ENCODE measurements around the gene POLG2. TPM values are rescaled to one million over a fixed set of nuclear protein-coding genes. Genes with fewer than 3 reads are reported as not detected.

POLG2 gene
- polyA plus RNA-seq, 1 donor from 2014 or later = 16.9 TPM

DNA sequence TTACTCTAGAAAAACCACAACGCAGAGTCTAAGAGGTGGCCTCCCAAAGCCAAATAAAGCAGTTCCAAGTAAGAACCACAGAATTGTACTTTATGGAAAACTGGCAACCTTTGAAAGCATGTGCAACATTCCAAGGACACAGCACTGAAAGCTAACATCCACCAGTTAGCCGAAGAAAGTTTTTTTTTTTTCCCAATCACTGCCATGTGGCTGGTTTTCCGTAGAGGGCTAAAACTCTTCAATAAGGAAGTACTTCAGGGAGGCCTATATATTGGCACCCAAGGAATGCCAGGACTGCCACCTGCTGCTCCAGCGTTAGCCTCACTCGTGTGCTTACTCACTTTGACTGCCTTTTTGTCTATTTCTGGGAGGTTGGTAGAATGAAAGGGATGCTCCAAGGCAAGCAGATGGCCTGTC is 35.1 kb upstream of the POLG2 start:
- Histone ChIP-seq H3K4me3 (ENCODE audit: low read length) (no peak overlapping the region), H3K9me2 (ENCODE audit: insufficient read depth, low read length) (no peaks in the 10 kb centered on the region), H3K4me2 (ENCODE audit: low read length) (no peak overlapping the region), H2AFZ (ENCODE audit: low read depth, low read length) (no peak overlapping the region), H3K9ac (ENCODE audit: low read length) (no peak overlapping the region), H3K27me3 (ENCODE audit: insufficient read depth, low read depth, low read length) (no peaks in the 10 kb centered on the region), H3K79me2 (replicated peaks; ENCODE audit: insufficient read depth, low read length) (no peaks in the 10 kb centered on the region), H4K20me1 (ENCODE audit: insufficient read depth) (no peaks in the 10 kb centered on the region), H3K9me3 (ENCODE audit: low read length) (no peaks in the 10 kb centered on the region), H3K36me3 (ENCODE audit: insufficient read depth, low read length) (peaks cover 15% of the 10 kb centered on the region), H3F3A (ENCODE audit: insufficient read depth, low read length, poor library complexity, severe bottlenecking) (no peaks in the 10 kb centered on the region), H3K27ac (ENCODE audit: low read length) (no peak overlapping the region)
- TF ChIP-seq RAD21 (conservative IDR thresholded peaks at IDR 0.05) = no peak
- TF ChIP-seq, protein P1, sequence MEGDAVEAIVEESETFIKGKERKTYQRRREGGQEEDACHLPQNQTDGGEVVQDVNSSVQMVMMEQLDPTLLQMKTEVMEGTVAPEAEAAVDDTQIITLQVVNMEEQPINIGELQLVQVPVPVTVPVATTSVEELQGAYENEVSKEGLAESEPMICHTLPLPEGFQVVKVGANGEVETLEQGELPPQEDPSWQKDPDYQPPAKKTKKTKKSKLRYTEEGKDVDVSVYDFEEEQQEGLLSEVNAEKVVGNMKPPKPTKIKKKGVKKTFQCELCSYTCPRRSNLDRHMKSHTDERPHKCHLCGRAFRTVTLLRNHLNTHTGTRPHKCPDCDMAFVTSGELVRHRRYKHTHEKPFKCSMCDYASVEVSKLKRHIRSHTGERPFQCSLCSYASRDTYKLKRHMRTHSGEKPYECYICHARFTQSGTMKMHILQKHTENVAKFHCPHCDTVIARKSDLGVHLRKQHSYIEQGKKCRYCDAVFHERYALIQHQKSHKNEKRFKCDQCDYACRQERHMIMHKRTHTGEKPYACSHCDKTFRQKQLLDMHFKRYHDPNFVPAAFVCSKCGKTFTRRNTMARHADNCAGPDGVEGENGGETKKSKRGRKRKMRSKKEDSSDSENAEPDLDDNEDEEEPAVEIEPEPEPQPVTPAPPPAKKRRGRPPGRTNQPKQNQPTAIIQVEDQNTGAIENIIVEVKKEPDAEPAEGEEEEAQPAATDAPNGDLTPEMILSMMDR (IDR thresholded peaks at IDR 0.05; ENCODE audit: poor library complexity, severe bottlenecking) = no peak
- no peak for TF ChIP-seq TAF1 (IDR thresholded peaks at IDR 0.05; ENCODE audit: low read depth)
- TF ChIP-seq EP300 (conservative IDR thresholded peaks at IDR 0.05; ENCODE audit: poor library complexity, severe bottlenecking) = no peak
- no peak for TF ChIP-seq SMC3 (conservative IDR thresholded peaks at IDR 0.05; ENCODE audit: poor library complexity)
- TF ChIP-seq, protein P2, sequence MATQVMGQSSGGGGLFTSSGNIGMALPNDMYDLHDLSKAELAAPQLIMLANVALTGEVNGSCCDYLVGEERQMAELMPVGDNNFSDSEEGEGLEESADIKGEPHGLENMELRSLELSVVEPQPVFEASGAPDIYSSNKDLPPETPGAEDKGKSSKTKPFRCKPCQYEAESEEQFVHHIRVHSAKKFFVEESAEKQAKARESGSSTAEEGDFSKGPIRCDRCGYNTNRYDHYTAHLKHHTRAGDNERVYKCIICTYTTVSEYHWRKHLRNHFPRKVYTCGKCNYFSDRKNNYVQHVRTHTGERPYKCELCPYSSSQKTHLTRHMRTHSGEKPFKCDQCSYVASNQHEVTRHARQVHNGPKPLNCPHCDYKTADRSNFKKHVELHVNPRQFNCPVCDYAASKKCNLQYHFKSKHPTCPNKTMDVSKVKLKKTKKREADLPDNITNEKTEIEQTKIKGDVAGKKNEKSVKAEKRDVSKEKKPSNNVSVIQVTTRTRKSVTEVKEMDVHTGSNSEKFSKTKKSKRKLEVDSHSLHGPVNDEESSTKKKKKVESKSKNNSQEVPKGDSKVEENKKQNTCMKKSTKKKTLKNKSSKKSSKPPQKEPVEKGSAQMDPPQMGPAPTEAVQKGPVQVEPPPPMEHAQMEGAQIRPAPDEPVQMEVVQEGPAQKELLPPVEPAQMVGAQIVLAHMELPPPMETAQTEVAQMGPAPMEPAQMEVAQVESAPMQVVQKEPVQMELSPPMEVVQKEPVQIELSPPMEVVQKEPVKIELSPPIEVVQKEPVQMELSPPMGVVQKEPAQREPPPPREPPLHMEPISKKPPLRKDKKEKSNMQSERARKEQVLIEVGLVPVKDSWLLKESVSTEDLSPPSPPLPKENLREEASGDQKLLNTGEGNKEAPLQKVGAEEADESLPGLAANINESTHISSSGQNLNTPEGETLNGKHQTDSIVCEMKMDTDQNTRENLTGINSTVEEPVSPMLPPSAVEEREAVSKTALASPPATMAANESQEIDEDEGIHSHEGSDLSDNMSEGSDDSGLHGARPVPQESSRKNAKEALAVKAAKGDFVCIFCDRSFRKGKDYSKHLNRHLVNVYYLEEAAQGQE (IDR thresholded peaks at IDR 0.05; ENCODE audit: borderline replicate concordance) = no peak
- TF ChIP-seq POLR2AphosphoS5 (IDR thresholded peaks at IDR 0.05) = no peak
- no peak for TF ChIP-seq MXI1 (conservative IDR thresholded peaks at IDR 0.05; ENCODE audit: poor library complexity, severe bottlenecking)
- no peak for TF ChIP-seq EZH2 (IDR thresholded peaks at IDR 0.05; ENCODE audit: borderline replicate concordance, insufficient read depth, low read length, poor library complexity, severe bottlenecking)

DNA sequence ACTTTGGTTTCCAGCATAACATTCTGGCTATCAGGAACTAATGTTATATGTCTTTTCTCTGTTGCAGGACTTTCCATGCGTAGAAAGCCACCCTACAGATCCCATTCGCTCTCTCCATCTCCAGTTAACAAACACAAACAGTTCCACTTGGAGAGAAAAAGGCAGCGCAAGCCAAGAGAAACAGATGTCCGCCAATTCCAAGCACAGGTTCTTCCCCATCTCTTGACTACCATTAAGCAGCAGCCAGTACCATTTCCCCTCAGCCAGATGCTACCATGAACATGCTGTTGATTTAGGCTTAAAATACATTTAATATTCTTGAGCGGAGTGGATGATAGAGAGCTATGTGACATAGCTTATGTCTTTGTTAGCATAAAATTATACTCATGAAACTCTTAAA is 32.4 kb upstream of the POLG2 start:
- peaks cover 3% of the 10 kb centered on the region for H4K20me1 ChIP-seq (ENCODE audit: insufficient read depth)
- H3K9ac ChIP-seq (ENCODE audit: low read length) = no peak overlapping the region
- H3K9me3 ChIP-seq (ENCODE audit: low read length) = no peaks in the 10 kb centered on the region
- peaks cover 9% of the 10 kb centered on the region for H3K36me3 ChIP-seq (ENCODE audit: insufficient read depth, low read length)
- H3K9me2 ChIP-seq (ENCODE audit: insufficient read depth, low read length) = no peaks in the 10 kb centered on the region
- no peaks in the 10 kb centered on the region for H3K79me2 ChIP-seq (replicated peaks; ENCODE audit: insufficient read depth, low read length)
- H3K4me3 ChIP-seq (ENCODE audit: low read length) = no peak overlapping the region
- no peaks in the 10 kb centered on the region for H3F3A ChIP-seq (ENCODE audit: insufficient read depth, low read length, poor library complexity, severe bottlenecking)
- no peak overlapping the region for H2AFZ ChIP-seq (ENCODE audit: low read depth, low read length)
- no peak overlapping the region for H3K27ac ChIP-seq (ENCODE audit: low read length)
- TF ChIP-seq SMC3 (conservative IDR thresholded peaks at IDR 0.05; ENCODE audit: poor library complexity) (no peak), TAF1 (IDR thresholded peaks at IDR 0.05; ENCODE audit: low read depth) (no peak), EZH2 (IDR thresholded peaks at IDR 0.05; ENCODE audit: borderline replicate concordance, insufficient read depth, low read length, poor library complexity, severe bottlenecking) (no peak), POLR2AphosphoS5 (IDR thresholded peaks at IDR 0.05) (no peak), RAD21 (conservative IDR thresholded peaks at IDR 0.05) (no peak), MXI1 (conservative IDR thresholded peaks at IDR 0.05; ENCODE audit: poor library complexity, severe bottlenecking) (no peak), EP300 (conservative IDR thresholded peaks at IDR 0.05; ENCODE audit: poor library complexity, severe bottlenecking) (no peak)
- TF ChIP-seq, protein P1 (IDR thresholded peaks at IDR 0.05; ENCODE audit: poor library complexity, severe bottlenecking) = no peak
- TF ChIP-seq, protein P2 (IDR thresholded peaks at IDR 0.05; ENCODE audit: borderline replicate concordance) = no peak
- H3K27me3 ChIP-seq (ENCODE audit: insufficient read depth, low read depth, low read length) = no peaks in the 10 kb centered on the region
- H3K4me2 ChIP-seq (ENCODE audit: low read length) = no peak overlapping the region
